SHP77 treated with DMSO at 0.1 percent for 48 hours (cell line): ENCODE data around the gene DHRS7.
"Not testable (repeated sequence)": the region's sequence is repeated elsewhere in the genome, so short reads cannot be mapped to it uniquely, and the experiment has no call there.

Source experiments
- DNase-seq: peaks from one replicate; lab custom pipeline; 2025; lab: John Stamatoyannopoulos, UW

Gene DHRS7

DNA sequence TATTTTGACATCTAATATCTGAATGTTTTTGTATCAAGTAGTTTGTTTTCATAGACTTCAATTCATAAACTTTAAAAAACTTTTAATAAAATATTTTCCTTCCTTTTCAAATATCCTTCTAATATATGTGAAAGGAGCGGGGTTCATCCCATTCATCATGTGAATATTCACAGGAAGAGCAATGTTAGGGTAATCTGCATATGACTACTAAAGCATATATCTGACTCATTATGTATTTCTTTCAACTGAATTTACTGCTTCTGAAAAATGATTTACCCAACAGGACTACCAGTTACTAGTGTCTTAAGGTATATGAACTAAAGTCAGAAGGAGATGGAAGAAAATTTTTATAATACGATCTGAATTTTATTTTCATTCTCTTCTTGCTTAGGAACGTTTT is 30.5 kb downstream of the DHRS7 start:
- DNase-seq, result no peak

DNA sequence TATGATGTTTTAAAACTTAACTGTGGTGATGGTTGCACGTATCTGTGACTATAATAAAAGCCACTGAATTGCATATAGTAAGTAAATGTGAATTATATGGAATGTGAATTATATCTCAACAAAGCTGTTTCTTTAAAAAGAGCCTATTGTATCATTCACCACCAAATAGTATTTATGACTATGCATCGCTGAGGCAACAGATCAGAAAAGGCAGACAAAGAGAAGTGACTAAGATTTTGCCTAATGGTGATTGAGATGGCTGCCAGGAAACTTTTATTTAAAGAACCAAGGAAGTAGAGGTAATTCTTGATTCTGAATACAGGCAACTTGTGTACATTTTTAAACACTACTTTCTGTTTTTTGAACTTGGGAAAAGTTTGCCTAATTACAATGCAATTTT is 31.7 kb downstream of the DHRS7 start:
- no peak for DNase-seq

DNA sequence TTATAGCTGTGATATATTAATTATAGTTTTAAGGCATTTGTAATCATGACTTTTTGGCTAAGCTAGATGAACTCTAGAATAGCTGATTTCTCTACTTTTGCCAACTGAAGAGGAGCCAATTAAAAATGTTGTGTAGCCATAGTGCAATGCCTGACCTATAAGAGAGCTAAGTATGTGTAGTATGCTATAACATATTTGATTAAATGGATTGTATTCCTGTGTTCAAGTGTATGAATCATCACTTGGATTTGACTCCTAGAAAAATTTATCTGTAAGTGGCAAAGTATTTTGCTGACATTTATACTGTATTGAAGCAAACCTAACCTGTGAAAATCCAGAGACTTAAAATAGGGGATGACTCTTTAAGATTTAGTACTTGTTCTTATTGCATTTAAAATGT is 39.3 kb downstream of the DHRS7 start:
- no peak for DNase-seq

DNA sequence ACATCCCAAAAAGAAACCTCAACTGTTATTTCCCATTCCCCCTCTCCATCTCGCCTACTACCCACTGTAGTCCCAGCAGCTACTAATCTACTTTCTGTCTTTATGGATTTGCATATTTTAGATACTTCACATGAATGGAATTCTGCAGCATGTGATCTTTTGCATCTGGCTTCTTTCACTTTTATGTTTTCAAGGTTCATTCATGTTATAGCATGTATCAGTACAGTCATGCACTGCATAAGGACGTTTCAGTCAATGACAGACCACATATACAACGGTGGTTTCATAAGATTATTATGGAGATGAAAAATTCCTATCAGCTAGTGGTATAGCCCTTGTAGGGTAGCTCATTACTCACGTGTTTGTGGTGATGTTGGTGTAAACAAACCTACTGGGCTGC is 49.0 kb downstream of the DHRS7 start:
- DNase-seq, result no peak

DNA sequence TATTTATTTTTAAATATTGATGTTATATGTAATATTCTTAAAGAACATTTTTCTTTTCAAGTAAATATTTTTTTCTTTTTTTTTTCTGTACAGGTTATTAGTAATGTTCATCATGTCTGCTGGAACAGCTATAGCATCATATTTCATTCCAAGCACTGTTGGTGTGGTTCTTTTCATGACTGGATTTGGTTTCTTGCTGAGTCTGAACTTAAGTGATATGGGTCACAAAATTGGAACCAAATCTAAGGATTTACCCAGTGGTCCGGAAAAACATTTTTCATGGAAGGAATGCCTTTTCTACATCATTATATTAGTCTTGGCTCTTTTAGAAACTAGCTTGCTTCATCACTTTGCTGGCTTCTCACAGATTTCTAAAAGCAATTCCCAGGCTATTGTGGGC is 50.3 kb downstream of the DHRS7 start:
- DNase-seq, result no peak

DNA sequence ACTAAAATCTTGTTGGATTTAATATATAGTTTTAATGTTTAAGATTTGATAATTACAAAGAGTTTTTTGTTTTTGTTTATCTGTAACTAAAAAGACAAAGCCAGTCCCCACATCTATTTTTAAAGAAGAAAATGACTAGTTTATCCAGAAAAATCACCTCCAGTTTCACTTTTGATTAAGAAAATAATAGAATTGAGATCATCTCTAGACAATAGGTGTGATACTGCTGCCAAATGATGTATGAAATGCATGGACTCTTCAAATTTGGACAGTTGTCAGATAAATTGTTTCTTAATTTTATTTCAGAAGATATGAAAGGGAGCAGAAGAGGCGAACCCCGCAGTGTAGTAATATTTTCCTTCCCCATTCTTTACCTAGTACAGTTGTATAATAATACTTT is 53.5 kb downstream of the DHRS7 start:
- no peak for DNase-seq

DNA sequence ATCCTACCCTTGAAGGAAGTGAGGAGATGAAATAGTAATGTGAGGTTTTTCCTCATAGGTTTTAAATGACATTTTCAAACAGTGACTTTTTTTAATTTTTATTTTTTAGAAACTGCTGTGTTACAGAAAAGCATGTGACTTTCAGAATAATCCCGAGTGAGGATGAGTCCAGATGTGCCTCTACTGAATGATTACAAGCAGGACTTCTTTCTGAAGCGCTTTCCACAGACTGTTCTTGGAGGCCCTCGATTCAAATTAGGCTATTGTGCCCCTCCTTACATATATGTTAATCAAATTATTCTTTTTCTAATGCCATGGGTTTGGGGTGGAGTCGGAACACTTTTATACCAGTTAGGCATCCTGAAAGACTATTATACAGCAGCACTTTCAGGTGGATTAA is 57.7 kb downstream of the DHRS7 start:
- DNase-seq, result no peak

DNA sequence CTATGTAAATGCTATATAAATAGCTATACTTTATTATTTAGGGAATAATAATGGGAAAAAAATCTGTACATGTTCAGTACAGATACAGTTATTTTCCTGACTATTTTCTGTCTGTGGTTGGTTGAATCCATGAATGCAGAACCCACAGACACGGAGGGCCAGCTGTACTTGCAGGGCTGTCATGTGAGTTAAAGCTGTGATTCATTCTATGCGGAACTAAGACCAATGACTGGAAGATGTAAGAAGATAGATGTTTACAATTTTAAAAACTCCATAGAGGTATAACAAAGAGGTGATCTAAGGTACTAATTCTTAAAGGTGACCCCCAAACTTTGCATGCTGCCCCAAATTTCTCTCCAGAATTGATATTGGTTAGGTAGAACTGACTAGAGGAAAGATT is 58.9 kb downstream of the DHRS7 start:
- no peak for DNase-seq

DNA sequence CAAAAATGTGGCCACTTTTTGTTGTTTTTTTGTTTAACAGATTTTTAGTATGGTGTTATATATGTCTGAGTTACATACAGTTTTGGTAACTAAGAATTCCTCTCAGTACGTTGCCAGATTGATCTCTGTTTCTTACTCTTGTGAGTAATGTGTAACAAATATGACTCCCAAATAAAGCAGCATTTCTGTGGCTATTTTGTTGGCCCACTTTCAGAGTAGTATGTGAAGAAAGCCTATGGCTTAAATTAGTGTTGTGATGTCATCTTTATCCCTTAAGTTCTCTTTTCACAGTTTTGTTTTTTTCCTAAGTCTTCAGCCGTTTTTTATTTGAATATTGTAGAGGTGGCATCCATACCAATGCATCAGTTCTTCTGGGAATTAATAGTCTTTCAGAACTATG is 62.8 kb downstream of the DHRS7 start:
- no peak for DNase-seq

DNA sequence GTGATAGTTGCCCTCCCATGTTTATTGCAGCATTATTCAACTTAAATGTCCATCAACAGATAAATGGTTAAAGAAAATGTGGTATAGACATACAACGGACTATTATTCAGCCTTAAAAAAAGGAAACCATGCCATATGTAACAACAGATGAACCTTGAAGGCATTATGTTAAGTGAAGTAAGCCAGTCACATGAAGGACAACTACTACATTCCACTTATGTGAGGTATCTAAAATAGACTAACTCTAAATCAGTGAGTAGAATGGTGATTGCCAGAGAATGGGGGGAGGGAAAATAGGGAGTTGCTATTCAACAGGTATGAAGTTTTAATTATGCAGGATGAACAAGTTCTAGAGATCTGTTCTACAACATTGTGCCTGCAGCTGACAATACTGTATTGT is 63.4 kb downstream of the DHRS7 start:
- no peak for DNase-seq

DNA sequence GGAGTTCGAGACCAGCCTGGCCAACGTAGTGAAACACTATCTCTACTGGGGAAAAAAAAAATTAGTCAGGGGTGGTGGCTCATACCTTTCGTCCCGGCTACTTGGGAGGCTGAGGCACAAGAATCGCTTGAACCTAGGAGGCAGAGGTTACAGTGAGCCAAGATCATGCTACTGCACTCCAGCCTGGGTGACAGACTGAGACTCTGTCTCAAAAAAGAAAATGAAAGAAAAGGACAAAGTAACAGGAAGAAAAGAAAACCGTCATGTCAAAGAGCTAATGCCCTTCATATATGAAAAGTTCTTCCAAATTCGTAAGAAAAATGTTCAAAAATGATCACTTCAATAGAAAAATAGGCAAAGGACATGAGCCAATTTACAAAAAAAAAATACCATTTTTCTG is 65.3 kb downstream of the DHRS7 start:
- not testable (repeated sequence) for DNase-seq

DNA sequence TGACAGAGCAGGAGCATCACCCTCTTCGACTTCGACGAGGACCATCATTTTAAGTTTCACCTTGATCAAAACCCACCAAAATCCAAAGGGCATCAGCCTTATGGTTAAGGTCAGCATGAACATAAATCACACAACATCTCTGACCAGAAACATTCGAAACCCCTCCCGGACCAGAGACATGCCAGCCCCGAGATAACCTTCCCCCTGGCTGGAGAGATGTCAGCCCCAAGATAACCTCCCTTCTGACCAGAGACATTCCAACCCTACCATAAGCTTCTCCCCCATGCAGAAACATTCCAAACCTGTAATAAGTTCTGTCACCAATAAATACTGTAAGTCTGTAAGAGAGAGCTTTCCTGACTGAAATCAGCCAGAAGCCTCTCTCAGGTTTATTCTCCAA is 67.2 kb downstream of the DHRS7 start:
- DNase-seq, result no peak

DNA sequence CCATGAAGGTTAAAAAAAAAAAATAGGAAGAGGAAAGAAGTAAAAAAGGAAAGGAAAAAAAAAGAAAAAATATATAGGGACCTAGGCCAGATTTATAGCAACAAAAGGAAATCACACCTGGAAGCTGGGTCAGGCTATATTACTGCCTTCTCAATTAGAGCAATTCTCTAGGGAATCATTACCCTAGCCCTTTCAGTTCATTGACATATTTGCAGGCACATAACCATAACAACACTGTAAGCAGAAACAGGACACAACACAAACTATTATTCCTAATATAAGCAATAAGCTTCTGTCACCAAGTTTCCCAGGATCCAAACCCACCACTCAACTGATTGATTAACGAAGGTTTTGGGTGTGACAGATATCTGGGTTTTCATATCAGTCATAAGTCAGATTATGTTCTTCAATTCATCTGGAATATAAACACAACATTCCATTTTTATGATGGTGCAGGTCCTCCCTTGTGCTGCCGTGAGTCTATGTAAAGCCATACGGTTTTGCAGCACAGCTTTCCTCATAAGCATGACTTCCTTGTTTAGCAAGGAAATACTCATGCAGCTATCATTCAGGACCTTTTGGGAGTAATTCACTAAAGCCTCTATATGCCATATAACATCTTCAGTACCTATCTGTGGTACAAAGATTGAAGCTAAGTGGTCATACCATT is 69.3 kb downstream of the DHRS7 start:
- no peak for DNase-seq

DNA sequence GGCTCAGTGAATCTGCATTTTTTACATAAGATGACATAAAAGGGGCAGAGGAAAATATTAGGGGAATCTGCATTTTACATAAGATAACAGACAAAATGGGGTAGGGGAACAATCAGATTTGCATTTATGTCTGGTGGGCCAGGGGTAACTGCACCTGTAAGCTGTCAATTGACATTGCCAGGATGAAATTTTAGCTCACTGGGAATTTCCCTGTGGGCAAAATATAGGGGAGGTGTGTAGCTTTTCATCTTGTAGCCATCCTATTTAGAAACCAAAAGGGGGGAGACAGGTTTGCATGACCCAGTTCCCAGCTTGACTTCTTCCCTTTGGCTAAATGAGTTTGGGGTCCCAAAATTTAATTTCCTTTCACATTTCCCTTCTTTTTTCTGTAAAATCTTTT is 70.0 kb downstream of the DHRS7 start:
- DNase-seq, result no peak

DNA sequence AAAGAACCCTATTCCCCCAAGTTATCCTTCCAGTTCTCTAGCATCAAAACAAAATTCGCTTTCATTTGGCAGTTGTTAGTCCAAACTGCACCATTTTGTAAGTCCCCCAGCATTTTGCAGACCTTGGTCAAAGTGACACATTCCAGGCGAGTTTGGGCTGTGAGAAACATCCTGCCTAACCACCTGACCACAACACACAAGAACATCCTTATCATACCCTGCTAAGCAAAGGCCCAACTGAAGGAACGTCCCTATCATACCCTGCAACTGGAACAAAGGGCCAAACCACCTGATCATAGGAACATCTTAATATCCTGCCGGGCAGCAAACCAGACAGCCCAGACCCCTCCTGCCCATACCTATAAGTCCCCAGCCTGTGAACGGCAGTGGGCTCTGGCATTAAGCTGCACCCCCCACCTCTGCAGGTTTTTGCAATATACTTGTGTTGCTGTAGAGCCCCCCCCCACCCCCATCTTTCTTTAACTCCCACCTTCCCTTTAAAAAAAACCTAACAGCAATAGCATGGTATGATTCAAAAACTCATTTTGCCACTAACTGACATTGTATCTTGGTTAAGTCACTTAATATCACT is 70.8 kb downstream of the DHRS7 start:
- DNase-seq, result no peak
